B cell (primary cell): ENCODE results near the gene FYCO1. TPM values are rescaled to one million over a fixed set of nuclear protein-coding genes. Genes with fewer than 3 reads are reported as not detected.

Experiments
- ATAC-seq: fragments of 200-7000 bp; cut with Tn5 transposase; one replicate; pipeline ENCODE4 v1.10.0; 2021; ENCODE audit warnings: low read depth, mild to moderate bottlenecking, moderate number of reproducible peaks, moderate library complexity
- CTCF ChIA-PET: fragments of 350-600 bp; sonication (Branson Sonifier 250); formaldehyde crosslinking; loops from one replicate; lab custom pipeline; 2021; ENCODE audit warnings: antibody characterized with exemption, inconsistent platforms; lab: Charles Lee
- POLR2A ChIA-PET: fragments of 350-600 bp; sonication (Branson Sonifier 250); formaldehyde crosslinking; loops from one replicate; lab custom pipeline; 2021; ENCODE audit warnings: antibody characterized with exemption; lab: Charles Lee
- DNase-seq: peaks from one replicate; pipeline ENCODE4 v3.0.0; 2013
- H2AFZ ChIP-seq: 2 replicates; pipeline ENCODE4 v1.6.1; 2012; ENCODE audit warnings: mild to moderate bottlenecking, low read depth, low read length; ENCODE audit not compliant: insufficient read depth, poor library complexity, severe bottlenecking
- H3K27ac ChIP-seq, 2 donors: 1 replicate in 1 of 2; 2 replicates in 1 of 2; pipeline ENCODE4 v1.5.1; 2012 to 2013; ENCODE audit warnings: low read length in 2 of 2, mild to moderate bottlenecking in 2 of 2, moderate library complexity in 1 of 2
- H3K27me3 ChIP-seq, 4 experiments: fragments of 200-600 bp in 1 of 4; sonication (generic) in 1 of 4; replicated peaks in 1 of 4; 1 replicate in 2 of 4; 2 replicates in 2 of 4; pipeline versions ENCODE4 v1.6.1 to v1.7.0; 2013 to 2016; ENCODE audit warnings: low read length in 3 of 4, mild to moderate bottlenecking in 2 of 4, mixed read lengths in 1 of 4, moderate library complexity in 1 of 4; ENCODE audit not compliant: insufficient read depth in 4 of 4, control insufficient read depth in 3 of 4; ENCODE audit errors: control extremely low read depth in 1 of 4
- H3K36me3 ChIP-seq, 2 experiments: replicated peaks in 1 of 2; 1 replicate in 1 of 2; 2 replicates in 1 of 2; pipeline versions ENCODE4 v1.6.1 to v1.7.1; 2013; ENCODE audit warnings: low read length in 1 of 2; ENCODE audit not compliant: insufficient read depth in 2 of 2, control insufficient read depth in 1 of 2; ENCODE audit errors: control extremely low read depth in 1 of 2, extremely low read depth in 1 of 2
- H3K4me1 ChIP-seq, 2 donors: fragments of 200-600 bp in 1 of 2; sonication (generic) in 1 of 2; 1 replicate in 1 of 2; 2 replicates in 1 of 2; pipeline versions ENCODE4 v1.5.1 to v1.6.1; 2013 to 2017; ENCODE audit warnings: low read length in 2 of 2; ENCODE audit not compliant: control insufficient read depth in 2 of 2, insufficient read depth in 2 of 2
- H3K4me2 ChIP-seq: replicated peaks from 2 replicates; pipeline ENCODE3; 2012; ENCODE audit warnings: mild to moderate bottlenecking, low read depth, low read length; ENCODE audit not compliant: poor library complexity, severe bottlenecking
- H3K4me3 ChIP-seq, 5 experiments: fragments of 200-600 bp in 1 of 5; sonication (generic) in 1 of 5; 1 replicate in 3 of 5; 2 replicates in 2 of 5; pipeline versions ENCODE4 v1.5.1 to v1.7.0; 2011 to 2016; ENCODE audit warnings: low read length in 4 of 5, mild to moderate bottlenecking in 4 of 5, low read depth in 2 of 5, control low read depth in 1 of 5, moderate library complexity in 1 of 5; ENCODE audit not compliant: insufficient read depth in 1 of 5; ENCODE audit errors: control extremely low read depth in 1 of 5, extremely low read depth in 1 of 5
- H3K79me2 ChIP-seq: fragments of 200-600 bp; sonication (generic); one replicate; pipeline ENCODE4 v1.6.0; 2016; ENCODE audit warnings: low read length; ENCODE audit not compliant: control insufficient read depth, insufficient read depth
- H3K9ac ChIP-seq: fragments of 200-600 bp; sonication (generic); 2 replicates; pipeline ENCODE4 v1.6.1; 2017; ENCODE audit warnings: mild to moderate bottlenecking, low read length, moderate library complexity
- H3K9me3 ChIP-seq, 3 donors: one replicate each; pipeline versions ENCODE4 v1.6.1 to v1.7.1; 2013; ENCODE audit warnings: low read length in 2 of 3; ENCODE audit not compliant: control insufficient read depth in 2 of 3, insufficient read depth in 1 of 3; ENCODE audit errors: control extremely low read depth in 1 of 3
- H4K20me1 ChIP-seq: 2 replicates; pipeline ENCODE4 v1.6.0; 2012; ENCODE audit warnings: mild to moderate bottlenecking, low read length; ENCODE audit not compliant: insufficient read depth, control insufficient read depth, poor library complexity, severe bottlenecking
- H3K27ac Mint-ChIP-seq: one replicate; pipeline ENCODE4 v1.8.0; 2021; ENCODE audit warnings: mixed read lengths
- H3K27me3 Mint-ChIP-seq: one replicate; pipeline ENCODE4 v1.8.0; 2021; ENCODE audit warnings: mixed read lengths
- H3K4me1 Mint-ChIP-seq: one replicate; pipeline ENCODE4 v1.8.0; 2021; ENCODE audit warnings: mixed read lengths
- H3K4me3 Mint-ChIP-seq: one replicate; pipeline ENCODE4 v1.8.0; 2021; ENCODE audit warnings: mixed read lengths
- H3K9me3 Mint-ChIP-seq: one replicate; pipeline ENCODE4 v1.8.0; 2022; ENCODE audit warnings: mixed read lengths; ENCODE audit not compliant: insufficient read depth
- EZH2 ChIP-seq: IDR thresholded peaks from 2 replicates; pipeline ENCODE4 v1.6.1; 2012; ENCODE audit warnings: borderline replicate concordance, low read depth, mild to moderate bottlenecking, moderate library complexity, low read length; ENCODE audit not compliant: insufficient read depth, poor library complexity, severe bottlenecking
- WGBS: methylation state at CpG from one replicate; pipeline ENCODE4 v1.1.5; 2013; ENCODE audit warnings: missing lambda C conversion rate; ENCODE audit not compliant: insufficient coverage; 5-methylcytosine and 5-hydroxymethylcytosine counted together
- intact Hi-C: fragments of 100-400 bp; cut with micrococcal nuclease; formaldehyde crosslinking; loops from one replicate; pipeline ENCODE4 v1.10.0; 2022
- polyA plus RNA-seq: library from polyadenylated mRNA; depleted of rRNA; stranded (reverse); fragments of >200 nt; gene quantifications from 2 replicates; pipeline ENCODE4 v1.2.3, GENCODE V29; 2012
- total RNA-seq, 2 donors: library from RNA; stranded (reverse); fragments of 120-200 nt in 1 of 2; gene quantifications; 1 replicate in 1 of 2; 2 replicates in 1 of 2; pipeline versions ENCODE4 v1.2.3 to v1.2.4, GENCODE V29; 2013 to 2022
- TF ChIP-seq, protein P1 (sequence below): fragments of 200-600 bp; IDR thresholded peaks from one replicate; pipeline ENCODE4 v1.8.0; 2022; ENCODE audit warnings: antibody characterized with exemption, mild to moderate bottlenecking

Gene FYCO1
- total and polyA plus RNA-seq, 2 donors (not counting 1 experiment from before 2014, with no cell fraction given): 5.4 to 16.7 TPM

DNA sequence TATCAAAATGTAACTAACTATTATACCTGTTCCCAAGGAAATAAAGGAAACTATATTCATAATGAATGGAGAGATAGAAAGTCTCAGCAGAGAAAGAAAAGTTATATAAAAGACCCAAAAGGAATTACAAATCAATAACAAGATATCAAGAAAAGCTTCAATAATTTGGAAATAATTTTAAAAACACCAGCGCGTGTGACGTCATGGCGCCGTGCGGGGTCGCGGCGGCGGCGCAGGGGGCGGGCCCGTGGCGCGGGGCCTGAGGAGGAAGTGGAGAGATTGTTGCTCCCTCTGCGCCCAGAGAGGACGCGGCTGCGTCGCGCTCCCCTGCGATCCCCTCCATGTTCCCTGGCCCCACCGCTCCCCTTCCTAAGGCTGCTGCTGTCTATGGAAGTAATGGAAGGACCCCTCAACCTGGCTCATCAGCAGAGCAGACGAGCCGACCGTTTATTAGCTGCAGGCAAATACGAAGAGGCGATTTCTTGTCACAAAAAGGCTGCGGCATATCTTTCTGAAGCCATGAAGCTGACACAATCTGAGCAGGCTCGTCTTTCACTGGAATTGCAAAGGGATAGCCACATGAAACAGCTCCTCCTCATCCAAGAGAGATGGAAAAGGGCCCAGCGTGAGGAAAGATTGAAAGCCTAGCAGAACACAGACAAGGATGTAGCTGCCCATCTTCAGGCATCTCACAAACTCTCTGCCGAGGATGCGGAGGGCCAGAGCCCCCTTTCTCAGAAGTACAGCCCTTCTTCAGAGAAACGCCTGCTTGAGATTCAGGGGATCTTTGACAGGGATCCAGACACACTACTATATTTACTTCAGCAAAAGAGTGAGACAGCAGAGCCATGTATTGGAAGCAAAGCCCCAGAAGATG, 27.5 kb upstream of the FYCO1 start:
- no peaks in the 10 kb centered on the region for H3K79me2 ChIP-seq
- H3K4me3 Mint-ChIP-seq: no peak overlapping the region
- no peak overlapping the region for H3K27ac Mint-ChIP-seq
- peaks cover 19% of the 10 kb centered on the region for H3K27me3 Mint-ChIP-seq
- H3K4me1 ChIP-seq: no peaks in the 10 kb centered on the region
- H4K20me1 ChIP-seq: no peaks in the 10 kb centered on the region
- no peak overlapping the region for H3K9ac ChIP-seq
- H3K9me3 Mint-ChIP-seq: peaks cover 6% of the 10 kb centered on the region
- intact Hi-C loops: no loop called here
- H3K36me3 ChIP-seq: no peaks in the 10 kb centered on the region
- no peak for DNase-seq
- H3K4me3 ChIP-seq: no peak overlapping the region
- TF ChIP-seq, protein P1, sequence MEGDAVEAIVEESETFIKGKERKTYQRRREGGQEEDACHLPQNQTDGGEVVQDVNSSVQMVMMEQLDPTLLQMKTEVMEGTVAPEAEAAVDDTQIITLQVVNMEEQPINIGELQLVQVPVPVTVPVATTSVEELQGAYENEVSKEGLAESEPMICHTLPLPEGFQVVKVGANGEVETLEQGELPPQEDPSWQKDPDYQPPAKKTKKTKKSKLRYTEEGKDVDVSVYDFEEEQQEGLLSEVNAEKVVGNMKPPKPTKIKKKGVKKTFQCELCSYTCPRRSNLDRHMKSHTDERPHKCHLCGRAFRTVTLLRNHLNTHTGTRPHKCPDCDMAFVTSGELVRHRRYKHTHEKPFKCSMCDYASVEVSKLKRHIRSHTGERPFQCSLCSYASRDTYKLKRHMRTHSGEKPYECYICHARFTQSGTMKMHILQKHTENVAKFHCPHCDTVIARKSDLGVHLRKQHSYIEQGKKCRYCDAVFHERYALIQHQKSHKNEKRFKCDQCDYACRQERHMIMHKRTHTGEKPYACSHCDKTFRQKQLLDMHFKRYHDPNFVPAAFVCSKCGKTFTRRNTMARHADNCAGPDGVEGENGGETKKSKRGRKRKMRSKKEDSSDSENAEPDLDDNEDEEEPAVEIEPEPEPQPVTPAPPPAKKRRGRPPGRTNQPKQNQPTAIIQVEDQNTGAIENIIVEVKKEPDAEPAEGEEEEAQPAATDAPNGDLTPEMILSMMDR: no peak
- TF ChIP-seq EZH2: no peak
- H3K4me1 Mint-ChIP-seq: no peaks in the 10 kb centered on the region
- peaks cover 0 to 15% (median 9%) of the 10 kb centered on the region in 3 donors for H3K9me3 ChIP-seq
- ChIA-PET CTCF (interaction anchor here (0.6 kb wide), 1 partner anchor 1967 kb away, joined by 3 read pairs; no protein-coding TSS in a partner anchor), POLR2A (no interaction called here)
- 95% methylated on average over 24 of the region's 34 CpGs for WGBS
- no peak overlapping the region for H2AFZ ChIP-seq
- no peak for ATAC-seq
- H3K4me2 ChIP-seq: no peak overlapping the region
- peaks cover 0 to 3% (median 0%) of the 10 kb centered on the region in 4 experiments for H3K27me3 ChIP-seq
- no peak overlapping the region for H3K27ac ChIP-seq

DNA sequence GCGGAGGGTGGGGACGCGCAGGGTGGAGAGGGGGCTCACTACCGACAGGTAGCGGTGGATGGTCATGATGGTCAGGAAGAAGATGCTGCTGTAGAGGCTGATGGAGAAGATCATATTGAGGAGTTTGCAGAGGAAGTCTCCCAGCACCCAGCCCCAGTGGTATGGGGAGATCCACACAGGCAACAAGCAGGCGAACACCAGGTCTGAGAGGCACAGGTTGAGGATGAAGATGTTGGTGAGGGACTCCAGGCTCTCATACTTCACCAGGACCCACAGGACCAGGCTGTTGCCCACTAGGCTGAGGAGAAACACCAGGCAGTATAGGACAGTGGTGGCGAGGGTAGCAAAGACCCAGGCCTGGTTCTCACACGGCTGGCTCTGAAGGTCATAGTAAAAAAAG, 25.9 kb upstream of the FYCO1 start:
- WGBS: 96% methylated on average over 7 of the region's 8 CpGs
- CTCF ChIA-PET: no interaction called here

More for the DNA sequence above, 25.9 kb upstream of the FYCO1 start:
- Mint-ChIP-seq H3K27ac (no peak overlapping the region), H3K9me3 (no peaks in the 10 kb centered on the region), H3K4me1 (no peaks in the 10 kb centered on the region), H3K4me3 (no peak overlapping the region), H3K27me3 (peaks cover 19% of the 10 kb centered on the region)
- no peak for TF ChIP-seq EZH2
- TF ChIP-seq, protein P1: no peak
- no peak overlapping the region for H3K4me2 ChIP-seq
- no peak overlapping the region for H3K27ac ChIP-seq
- no peaks in the 10 kb centered on the region for H3K4me1 ChIP-seq
- no peak overlapping the region for H3K9ac ChIP-seq
- POLR2A ChIA-PET: no interaction called here
- H3K79me2 ChIP-seq: no peaks in the 10 kb centered on the region
- no peak overlapping the region for H2AFZ ChIP-seq
- ATAC-seq (no peak), DNase-seq (no peak)
- intact Hi-C loops: no loop called here
- H3K27me3 ChIP-seq: peaks cover 0 to 3% (median 0%) of the 10 kb centered on the region in 4 experiments
- H4K20me1 ChIP-seq: no peaks in the 10 kb centered on the region
- no peak overlapping the region for H3K4me3 ChIP-seq
- H3K9me3 ChIP-seq: no peaks in the 10 kb centered on the region
- no peaks in the 10 kb centered on the region for H3K36me3 ChIP-seq
